ENCODE data around the gene FALEC.

GRCh38 chr1:150545486-150546032 is 30.0 kb downstream of the FALEC start:
- no peak for TF ChIP-seq CTCF (IDR thresholded peaks at IDR 0.05)
- no peak for TF ChIP-seq POLR2A (IDR thresholded peaks at IDR 0.05)

Data from lower leg skin (tissue), 3 donors.